ENCODE results near the gene ZNF343. TPM values are rescaled to one million over a fixed set of nuclear protein-coding genes. Genes with fewer than 3 reads are reported as not detected.

The ZNF343 gene
- total RNA-seq, 1 experiment from 2014 or later, result 13.8 TPM

GRCh38 chr20:2515203-2515602 is 6.5 kb upstream of the ZNF343 start:
- H3K27me3 ChIP-seq (replicated peaks; ENCODE audit: insufficient read depth, low read depth, low read length, poor library complexity), result no peaks in the 10 kb centered on the region
- no peaks in the 10 kb centered on the region for H3K4me1 ChIP-seq (ENCODE audit: insufficient read depth, low read length, poor library complexity, severe bottlenecking)
- CTCF ChIA-PET, result interaction anchor here (0.7 kb wide), 1 partner anchor 9 kb away, joined by 5 read pairs; no protein-coding TSS in a partner anchor
- intact Hi-C loops (cut with micrococcal nuclease; ENCODE audit: unreplicated experiment), result no loop called here
- no peak overlapping the region for H3K27ac ChIP-seq (ENCODE audit: low read depth, low read length, poor library complexity, severe bottlenecking)
- BruUV-seq (replicated peaks), result no TSS peak
- no peak for TF ChIP-seq EZH2 (IDR thresholded peaks at IDR 0.05; ENCODE audit: borderline replicate concordance, low read depth, low read length, poor library complexity, severe bottlenecking)
- TF ChIP-seq, protein P1, sequence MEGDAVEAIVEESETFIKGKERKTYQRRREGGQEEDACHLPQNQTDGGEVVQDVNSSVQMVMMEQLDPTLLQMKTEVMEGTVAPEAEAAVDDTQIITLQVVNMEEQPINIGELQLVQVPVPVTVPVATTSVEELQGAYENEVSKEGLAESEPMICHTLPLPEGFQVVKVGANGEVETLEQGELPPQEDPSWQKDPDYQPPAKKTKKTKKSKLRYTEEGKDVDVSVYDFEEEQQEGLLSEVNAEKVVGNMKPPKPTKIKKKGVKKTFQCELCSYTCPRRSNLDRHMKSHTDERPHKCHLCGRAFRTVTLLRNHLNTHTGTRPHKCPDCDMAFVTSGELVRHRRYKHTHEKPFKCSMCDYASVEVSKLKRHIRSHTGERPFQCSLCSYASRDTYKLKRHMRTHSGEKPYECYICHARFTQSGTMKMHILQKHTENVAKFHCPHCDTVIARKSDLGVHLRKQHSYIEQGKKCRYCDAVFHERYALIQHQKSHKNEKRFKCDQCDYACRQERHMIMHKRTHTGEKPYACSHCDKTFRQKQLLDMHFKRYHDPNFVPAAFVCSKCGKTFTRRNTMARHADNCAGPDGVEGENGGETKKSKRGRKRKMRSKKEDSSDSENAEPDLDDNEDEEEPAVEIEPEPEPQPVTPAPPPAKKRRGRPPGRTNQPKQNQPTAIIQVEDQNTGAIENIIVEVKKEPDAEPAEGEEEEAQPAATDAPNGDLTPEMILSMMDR (conservative IDR thresholded peaks at IDR 0.05; ENCODE audit: low read depth, low read length), result no peak
- no peaks in the 10 kb centered on the region for H3K9me3 ChIP-seq (ENCODE audit: low read depth, low read length, poor library complexity, severe bottlenecking)
- POLR2A ChIA-PET (ENCODE audit: low non-redundant PET), result interaction anchor here (0.6 kb wide), 1 partner anchor 44 kb away, joined by 4 read pairs; the partner anchor contains the start of gene SNRPB
- H3K36me3 ChIP-seq (ENCODE audit: insufficient read depth, low read length, poor library complexity, severe bottlenecking), result no peaks in the 10 kb centered on the region
- no peak for DNase-seq (ENCODE audit: low spot score)
- no peak overlapping the region for H3K4me3 ChIP-seq (ENCODE audit: low read depth, low read length, poor library complexity, severe bottlenecking)

- CTCF ChIA-PET, result interaction anchor here (1.0 kb wide), 1 partner anchor 12 kb away, joined by 3 read pairs; no protein-coding TSS in a partner anchor
- BruUV-seq (replicated peaks), result no TSS peak
- peak overlapping the region; percentile 88 for H3K4me3 ChIP-seq (ENCODE audit: low read depth, low read length, poor library complexity, severe bottlenecking)
These were observed 1.1 kb upstream of the ZNF343 start for GRCh38 chr20:2509794-2510193.

DNA sequence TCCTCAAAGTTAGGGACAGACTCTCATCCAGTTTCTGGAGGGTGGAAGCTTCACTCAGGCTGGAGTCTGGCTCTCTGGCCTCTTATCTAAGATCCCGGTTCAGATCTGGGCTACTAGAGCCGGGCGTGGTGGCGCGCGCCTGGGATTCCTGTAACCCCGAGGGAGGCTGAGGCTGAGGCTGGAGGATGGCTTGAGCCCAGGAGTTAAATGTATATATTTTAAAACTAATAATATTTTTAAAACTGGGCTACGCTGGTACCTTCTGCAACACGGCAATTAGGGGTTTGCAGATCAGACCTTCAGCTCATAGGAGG is 710 bp upstream of the ZNF343 start:
- intact Hi-C loops (cut with micrococcal nuclease; ENCODE audit: unreplicated experiment), result no loop called here
- peak overlapping the region; percentile 94 for H3K27ac ChIP-seq (ENCODE audit: low read depth, low read length, poor library complexity, severe bottlenecking)
- H3K36me3 ChIP-seq (ENCODE audit: insufficient read depth, low read length, poor library complexity, severe bottlenecking), result no peaks in the 10 kb centered on the region
- no peaks in the 10 kb centered on the region for H3K27me3 ChIP-seq (replicated peaks; ENCODE audit: insufficient read depth, low read depth, low read length, poor library complexity)
- no peak for DNase-seq (ENCODE audit: low spot score)
- BruUV-seq (replicated peaks), result no TSS peak
- no peaks in the 10 kb centered on the region for H3K9me3 ChIP-seq (ENCODE audit: low read depth, low read length, poor library complexity, severe bottlenecking)
- CTCF ChIA-PET, result interaction anchor here (0.6 to 1.0 kb wide), 2 partner anchors 13 to 184 kb away, joined by 3 to 5 read pairs; no protein-coding TSS in a partner anchor
- peaks cover 6% of the 10 kb centered on the region for H3K4me1 ChIP-seq (ENCODE audit: insufficient read depth, low read length, poor library complexity, severe bottlenecking)
- H3K4me3 ChIP-seq (ENCODE audit: low read depth, low read length, poor library complexity, severe bottlenecking), result peak overlapping the region; percentile 88
- POLR2A ChIA-PET (ENCODE audit: low non-redundant PET), result interaction anchor here (0.6 kb wide), 1 partner anchor 385 kb away, joined by 4 read pairs; no protein-coding TSS in a partner anchor
- TF ChIP-seq, protein P1 (conservative IDR thresholded peaks at IDR 0.05; ENCODE audit: low read depth, low read length), result no peak
- no peak for TF ChIP-seq EZH2 (IDR thresholded peaks at IDR 0.05; ENCODE audit: borderline replicate concordance, low read depth, low read length, poor library complexity, severe bottlenecking)

More at GRCh38 chr20:2509794-2510193, 1.1 kb upstream of the ZNF343 start:
- H3K36me3 ChIP-seq (ENCODE audit: insufficient read depth, low read length, poor library complexity, severe bottlenecking), result no peaks in the 10 kb centered on the region
- H3K27me3 ChIP-seq (replicated peaks; ENCODE audit: insufficient read depth, low read depth, low read length, poor library complexity), result no peaks in the 10 kb centered on the region
- H3K9me3 ChIP-seq (ENCODE audit: low read depth, low read length, poor library complexity, severe bottlenecking), result no peaks in the 10 kb centered on the region
- POLR2A ChIA-PET (ENCODE audit: low non-redundant PET), result no interaction called here
- intact Hi-C loops (cut with micrococcal nuclease; ENCODE audit: unreplicated experiment), result no loop called here
- TF ChIP-seq, protein P1 (conservative IDR thresholded peaks at IDR 0.05; ENCODE audit: low read depth, low read length), result no peak
- TF ChIP-seq EZH2 (IDR thresholded peaks at IDR 0.05; ENCODE audit: borderline replicate concordance, low read depth, low read length, poor library complexity, severe bottlenecking), result no peak
- H3K27ac ChIP-seq (ENCODE audit: low read depth, low read length, poor library complexity, severe bottlenecking), result no peak overlapping the region
- DNase-seq (ENCODE audit: low spot score), result no peak
- peaks cover 6% of the 10 kb centered on the region for H3K4me1 ChIP-seq (ENCODE audit: insufficient read depth, low read length, poor library complexity, severe bottlenecking)

Measured in A673 (cell line).